Heart right ventricle (tissue), 16 donors: Measurements from ENCODE around the gene SLC35E4. TPM values are rescaled to one million over a fixed set of nuclear protein-coding genes. Genes with fewer than 3 reads are reported as not detected.
A peak's percentile ranks its signal among the peaks of the same experiment; 100 is the strongest.

ENCODE experiments used
- ATAC-seq, 8 donors: fragments of 200-7000 bp; cut with Tn5 transposase; one replicate each; pipeline ENCODE4 v1.9.1; 2020; ENCODE audit warnings: mild to moderate bottlenecking in 8 of 8, moderate library complexity in 8 of 8, moderate number of reproducible peaks in 1 of 8
- DNase-seq, 2 donors: peaks; one replicate each; pipeline ENCODE4 v3.0.0-alpha.2; 2020
- H3K27ac ChIP-seq, 10 donors: fragments of 200-600 bp; sonication (generic) in 2 of 10; one replicate each; pipeline versions ENCODE4 v1.5.0 to v1.8.0; 2020 to 2022; ENCODE audit warnings: mild to moderate bottlenecking in 3 of 10
- H3K27me3 ChIP-seq, 7 donors: fragments of 200-600 bp; one replicate each; pipeline ENCODE4 v1.8.0; 2021 to 2022; ENCODE audit warnings: mild to moderate bottlenecking in 2 of 7
- H3K36me3 ChIP-seq, 9 donors: fragments of 200-600 bp; sonication (generic) in 1 of 9; one replicate each; pipeline versions ENCODE4 v1.5.0 to v1.8.0; 2020 to 2022; ENCODE audit warnings: mild to moderate bottlenecking in 2 of 9
- H3K4me1 ChIP-seq, 9 donors: fragments of 200-600 bp; sonication (generic) in 1 of 9; one replicate each; pipeline versions ENCODE4 v1.5.0 to v1.8.0; 2020 to 2022; ENCODE audit warnings: mild to moderate bottlenecking in 4 of 9
- H3K4me3 ChIP-seq, 10 donors: fragments of 200-600 bp; sonication (generic) in 2 of 10; one replicate each; pipeline versions ENCODE4 v1.5.0 to v1.8.0; 2020 to 2022; ENCODE audit warnings: mild to moderate bottlenecking in 7 of 10, moderate library complexity in 2 of 10
- H3K9me3 ChIP-seq, 11 donors: fragments of 200-600 bp in 10 of 11; sonication (generic) in 2 of 11; one replicate each; pipeline versions ENCODE4 v1.5.0 to v1.8.0; 2013 to 2022; ENCODE audit warnings: mild to moderate bottlenecking in 2 of 11, control low read depth in 1 of 11, moderate library complexity in 1 of 11
- CTCF ChIP-seq, 9 donors: fragments of 200-600 bp; sonication (generic) in 2 of 9; IDR thresholded peaks; one replicate each; pipeline versions ENCODE4 v1.5.0 to v1.8.0; 2021 to 2022; ENCODE audit warnings: antibody characterized with exemption in 9 of 9, mild to moderate bottlenecking in 5 of 9, moderate library complexity in 1 of 9
- WGBS, 2 donors: extraction: QIAGEN DNeasy Blood & Tissue Kit; methylation state at CpG; one replicate each; pipeline ENCODE4 v1.1.7; 2013; ENCODE audit warnings: inconsistent platforms in 1 of 2; 5-methylcytosine and 5-hydroxymethylcytosine counted together
- intact Hi-C, 10 donors: fragments of 100-400 bp; cut with DNase I; formaldehyde crosslinking; loops; one replicate each; pipeline versions ENCODE4 v1.11.1 to v1.14.2; 2022
- polyA plus RNA-seq, 2 donors: library from polyadenylated mRNA; stranded (reverse); fragments of 200-250 nt; gene quantifications; one replicate each; pipeline ENCODE4 v1.2.3, GENCODE V29; 2013
- total RNA-seq, 10 donors: library from RNA; stranded (reverse); fragmentation: NEBNext Ultra II Directional in 3 of 10; extraction: Animal tissue kit (Norgen Biotek cat#: 25700) in 3 of 10; gene quantifications; one replicate each; pipeline versions ENCODE4 v1.2.1 to v1.2.4, GENCODE V29; 2021 to 2023
- donor health status: Arrhythmogenic right ventricular cardiomyopathy.
- donor health status: ischemic (EF 13 %, LVEDD 7.1; RV severe dilation, severe dysfunction).
- donor health status: healthy with polysubstance abuse.
- donor health status: DM: no; HTN: yes; CAD: no.
- donor health status: DM: no; HTN: no; CAD: no.
- donor health status: ischemic (EF 25% LVEDD 6.9; RV normal size, moderate dysfunction).
- donor health status: ischemic (EF 25% LVEDD 5.7; RV mildly dilated, moderate dysfunction).
- donor health status: healthy.
- donor health status: DM: yes; HTN: yes; CAD: no.
- donor health status: Ischemic cardiomyopathy.
- donor health status: ischemic (EF 35%, LVEDD 5.7; RV mildly dilated, moderate dysfunction).
- donor health status: nonischemic (EF 11% LVEDD 7.7; RV severe dilation, severe dysfunction).
- donor health status: DM: yes; HTN: yes; CAD: no.
- donor health status: PGD.
- donor health status: ischemic (EF 29% LVEDD 5.4; RV normal size, mild dysfunction).
- donor health status: nonischemic (EF 23%, LVEDD 6.1; RV moderate dilation, normal function).

SLC35E4 gene
- total and polyA plus RNA-seq, 12 donors: 1.8 to 6.0 (median 3.3) TPM

- H3K36me3 ChIP-seq: peaks cover 0 to 13% (median 0%) of the 10 kb centered on the region in 9 donors
- H3K9me3 ChIP-seq: no peaks in the 10 kb centered on the region
- no peak overlapping the region for H3K4me3 ChIP-seq
- no peak overlapping the region for H3K27ac ChIP-seq
- DNase-seq (no peak), ATAC-seq (no peak)
- intact Hi-C loops: loop anchor here in 1 of 10 donors (10.0 kb wide), 1 partner anchor 258 kb away; no protein-coding TSS in a partner anchor
- TF ChIP-seq CTCF (IDR thresholded peaks at IDR 0.05): no peak
- peaks cover 0 to 22% (median 12%) of the 10 kb centered on the region in 9 donors for H3K4me1 ChIP-seq
- WGBS, 2 donors: 96 to 98% methylated on average over 25 of the region's 25 CpGs
- no peaks in the 10 kb centered on the region for H3K27me3 ChIP-seq
These were observed 11.1 kb downstream of the SLC35E4 start for GRCh38 chr22:30646518-30647160.

GRCh38 chr22:30647536-30647935 is 12.0 kb downstream of the SLC35E4 start:
- intact Hi-C loops: loop anchor here in 1 of 10 donors (10.0 kb wide), 1 partner anchor 257 kb away; no protein-coding TSS in a partner anchor
- ATAC-seq: no peak
- no peak for DNase-seq
- H3K27ac ChIP-seq: no peak overlapping the region
- H3K36me3 ChIP-seq: peaks cover 0 to 13% (median 0%) of the 10 kb centered on the region in 9 donors
- WGBS, 2 donors: 92 to 93% methylated on average over 3 of the region's 3 CpGs
- no peak for TF ChIP-seq CTCF (IDR thresholded peaks at IDR 0.05)
- H3K4me1 ChIP-seq: peaks cover 0 to 22% (median 12%) of the 10 kb centered on the region in 9 donors
- H3K9me3 ChIP-seq: no peaks in the 10 kb centered on the region
- H3K27me3 ChIP-seq: no peaks in the 10 kb centered on the region
- H3K4me3 ChIP-seq: no peak overlapping the region

- no peak for DNase-seq
- 98 to 100% methylated on average over 3 of the region's 3 CpGs for WGBS, 2 donors
- Histone ChIP-seq H3K27ac (peak overlapping the region in 1 of 10 donors; percentile 22), H3K27me3 (no peaks in the 10 kb centered on the region), H3K4me1 (peaks cover 0 to 18% (median 4%) of the 10 kb centered on the region in 9 donors), H3K4me3 (no peak overlapping the region), H3K36me3 (peaks cover 0 to 13% (median 0%) of the 10 kb centered on the region in 9 donors), H3K9me3 (no peaks in the 10 kb centered on the region)
- intact Hi-C loops: loop anchor here in 1 of 10 donors (10.0 kb wide), 1 partner anchor 256 kb away; no protein-coding TSS in a partner anchor
- no peak for TF ChIP-seq CTCF (IDR thresholded peaks at IDR 0.05)
- no peak for ATAC-seq
These were observed 13.2 kb downstream of the SLC35E4 start for GRCh38 chr22:30648825-30649224.

- DNase-seq: no peak
- WGBS, 2 donors: 57 to 74% methylated on average over 5 to 7 of the region's 7 CpGs
- H3K27ac ChIP-seq: peak overlapping the region in 1 of 10 donors; percentile 22
These were observed 13.9 kb downstream of the SLC35E4 start for GRCh38 chr22:30649430-30650007.

More at GRCh38 chr22:30649430-30650007, 13.9 kb downstream of the SLC35E4 start:
- Histone ChIP-seq H3K36me3 (peaks cover 0 to 13% (median 0%) of the 10 kb centered on the region in 9 donors), H3K27me3 (no peaks in the 10 kb centered on the region), H3K4me3 (no peak overlapping the region), H3K9me3 (no peaks in the 10 kb centered on the region), H3K4me1 (peaks cover 0 to 17% (median under 1%) of the 10 kb centered on the region in 9 donors)
- ATAC-seq: peak in 6 of 8 donors; percentile 67 to 90 (median 86)
- no peak for TF ChIP-seq CTCF (IDR thresholded peaks at IDR 0.05)
- intact Hi-C loops: loop anchor here in 1 of 10 donors (10.0 kb wide), 1 partner anchor 255 kb away; no protein-coding TSS in a partner anchor
